Esophagus muscularis mucosa (tissue), 4 donors: ENCODE measurements around the gene ITPKC. TPM values are rescaled to one million over a fixed set of nuclear protein-coding genes. Genes with fewer than 3 reads are reported as not detected.
A peak's percentile ranks its signal among the peaks of the same experiment; 100 is the strongest.

Source experiments
- DNase-seq: peaks from one replicate; pipeline ENCODE4 v3.0.0-alpha.2; 2017; ENCODE audit errors: extremely low spot score
- H3K27ac ChIP-seq, 4 donors: fragments of 200-600 bp; sonication (generic); replicated peaks in 1 of 4; 1 replicate in 3 of 4; 2 replicates in 1 of 4; pipeline ENCODE4 v1.5.1; 2016 to 2019; ENCODE audit warnings: mild to moderate bottlenecking in 1 of 4
- H3K27me3 ChIP-seq, 4 donors: fragments of 200-600 bp; sonication (generic); one replicate each; pipeline versions ENCODE4 v1.5.1 to v1.6.0; 2016 to 2019
- H3K36me3 ChIP-seq, 4 donors: fragments of 200-600 bp; sonication (generic); one replicate each; pipeline ENCODE4 v1.5.1; 2016 to 2019
- H3K4me1 ChIP-seq, 4 donors: fragments of 200-600 bp; sonication (generic); one replicate each; pipeline ENCODE4 v1.5.1; 2016 to 2019
- H3K4me3 ChIP-seq, 4 donors: fragments of 200-600 bp; sonication (generic); 1 replicate in 2 of 4; 2 replicates in 2 of 4; pipeline ENCODE4 v1.5.1; 2016 to 2019; ENCODE audit warnings: mild to moderate bottlenecking in 4 of 4, moderate library complexity in 1 of 4
- H3K9me3 ChIP-seq, 4 donors: fragments of 200-600 bp; sonication (generic); 1 replicate in 3 of 4; 2 replicates in 1 of 4; pipeline ENCODE4 v1.5.1; 2016 to 2019
- CTCF ChIP-seq, 3 experiments: fragments of 200-600 bp in 2 of 3; fragments of 450-650 bp in 1 of 3; sonication (generic) in 2 of 3; IDR thresholded peaks; one replicate each; pipeline ENCODE4 v1.5.1; 2017 to 2019; ENCODE audit warnings: antibody characterized with exemption in 3 of 3, mild to moderate bottlenecking in 2 of 3, moderate library complexity in 1 of 3
- EP300 ChIP-seq: sonication (generic); formaldehyde crosslinking; IDR thresholded peaks from one replicate; pipeline ENCODE4 v1.6.1; 2017; ENCODE audit warnings: antibody characterized with exemption
- POLR2A ChIP-seq: fragments of 450-650 bp; IDR thresholded peaks from one replicate; pipeline ENCODE4 v1.6.1; 2017; ENCODE audit warnings: antibody characterized with exemption, moderate library complexity, mild to moderate bottlenecking, low read depth
- POLR2AphosphoS5 ChIP-seq, 2 donors: sonication (generic); formaldehyde crosslinking; IDR thresholded peaks; one replicate each; pipeline ENCODE4 v1.6.1; 2017; ENCODE audit warnings: antibody characterized with exemption in 2 of 2
- WGBS: methylation state at CpG from one replicate; pipeline ENCODE4 v1.1.5; 2018; 5-methylcytosine and 5-hydroxymethylcytosine counted together
- intact Hi-C: fragments of 100-400 bp; cut with DNase I; formaldehyde crosslinking; loops from one replicate; pipeline ENCODE4 v1.15.1; 2023
- total RNA-seq, 4 donors: library from RNA; depleted of rRNA; stranded (reverse); fragments of >200 nt; gene quantifications; one replicate each; pipeline versions ENCODE4 v1.1.0 to v1.2.1, GENCODE V29; 2016

ITPKC gene
- total RNA-seq, 4 donors from 2014 or later, result 28.7 to 123 (median 33.3) TPM

DNA sequence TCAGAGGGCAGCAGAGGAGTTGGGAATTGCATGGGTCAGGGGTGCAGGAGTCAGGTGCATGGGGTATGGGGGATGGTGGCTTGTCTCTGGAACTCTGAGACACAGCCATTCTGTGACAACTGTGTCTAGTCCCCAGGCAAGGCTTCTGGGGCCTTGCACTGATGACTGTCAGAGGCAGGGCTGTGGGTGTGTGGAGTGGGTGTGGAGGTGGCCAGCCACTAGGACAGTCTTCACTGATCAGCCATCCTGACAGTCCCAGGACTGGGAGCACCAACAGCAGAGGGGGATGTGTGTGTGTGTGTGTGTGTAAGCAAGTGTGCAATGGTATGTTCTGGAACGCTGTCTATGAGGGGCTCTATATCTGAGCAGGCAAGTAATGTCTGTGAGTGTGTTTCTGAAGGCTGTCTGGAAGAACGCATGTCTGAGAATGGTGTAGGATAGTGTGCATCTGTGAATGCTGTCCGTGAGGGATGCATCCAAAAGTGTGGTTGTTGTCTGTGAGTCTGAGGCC is 31.8 kb upstream of the ITPKC start:
- intact Hi-C loops, result no loop called here
- no peaks in the 10 kb centered on the region for H3K27me3 ChIP-seq
- WGBS, result 92% methylated on average over 3 of the region's 3 CpGs
- peaks cover 37 to 72% (median 68%) of the 10 kb centered on the region in 4 donors for H3K36me3 ChIP-seq
- no peak overlapping the region for H3K4me3 ChIP-seq
- H3K27ac ChIP-seq, result no peak overlapping the region
- TF ChIP-seq POLR2AphosphoS5 (IDR thresholded peaks at IDR 0.05) (no peak), CTCF (IDR thresholded peaks at IDR 0.05) (no peak), POLR2A (no peak), EP300 (no peak)
- no peak for DNase-seq
- H3K4me1 ChIP-seq, result peaks cover 6 to 35% (median 32%) of the 10 kb centered on the region in 4 donors
- no peaks in the 10 kb centered on the region for H3K9me3 ChIP-seq

GRCh38 chr19:40685563-40685962 is 31.3 kb upstream of the ITPKC start:
- no peak for TF ChIP-seq EP300
- TF ChIP-seq POLR2AphosphoS5 (IDR thresholded peaks at IDR 0.05), result no peak
- TF ChIP-seq POLR2A, result no peak
- no peak for TF ChIP-seq CTCF (IDR thresholded peaks at IDR 0.05)
- peaks cover 32 to 67% (median 63%) of the 10 kb centered on the region in 4 donors for H3K36me3 ChIP-seq
- no peaks in the 10 kb centered on the region for H3K27me3 ChIP-seq
- peaks cover 6 to 37% (median 35%) of the 10 kb centered on the region in 4 donors for H3K4me1 ChIP-seq
- no peak overlapping the region for H3K27ac ChIP-seq
- DNase-seq, result no peak
- no peaks in the 10 kb centered on the region for H3K9me3 ChIP-seq
- 70% methylated on average over 6 of the region's 6 CpGs for WGBS
- H3K4me3 ChIP-seq, result no peak overlapping the region
- intact Hi-C loops, result no loop called here

DNA sequence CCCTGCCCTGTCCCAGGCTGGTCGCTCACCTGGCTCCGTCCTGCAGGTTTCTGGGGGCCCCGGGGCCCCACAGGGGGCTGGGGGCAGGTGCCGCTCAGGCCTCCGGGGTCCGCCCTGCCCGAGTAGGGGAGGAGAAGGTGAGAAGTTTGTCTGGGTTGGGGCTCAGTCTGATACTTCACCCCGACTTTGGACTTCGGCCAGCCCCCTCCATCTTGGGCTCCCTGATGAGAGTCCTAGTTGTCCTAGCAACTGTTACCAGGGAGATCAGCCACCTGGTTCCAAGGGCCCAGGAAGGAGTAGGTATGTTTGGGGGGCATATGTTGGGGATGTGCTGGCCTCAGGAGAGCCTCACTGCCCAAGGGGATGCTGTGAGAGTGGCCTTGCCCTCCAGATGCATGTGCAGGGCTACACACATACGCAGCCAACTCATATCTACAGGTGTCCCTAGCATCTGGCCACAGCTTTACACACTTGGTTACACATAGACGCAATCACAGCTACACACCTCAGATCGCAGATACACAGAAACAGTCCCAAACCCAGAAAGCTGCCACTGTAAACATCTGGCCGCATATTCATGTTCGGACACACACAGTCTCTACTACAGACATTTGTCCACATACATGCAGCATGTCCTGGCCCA is 29.9 kb upstream of the ITPKC start:
- TF ChIP-seq POLR2A (no peak), CTCF (IDR thresholded peaks at IDR 0.05) (no peak), EP300 (no peak), POLR2AphosphoS5 (IDR thresholded peaks at IDR 0.05) (no peak)
- no peak for DNase-seq
- WGBS, result 87% methylated on average over 13 of the region's 14 CpGs
- H3K4me3 ChIP-seq, result peak overlapping the region in 2 of 4 donors; percentile 27 to 81
- H3K4me1 ChIP-seq, result peaks cover 15 to 50% (median 47%) of the 10 kb centered on the region in 4 donors
- peak overlapping the region; percentile 51 to 94 (median 82) for H3K27ac ChIP-seq
- intact Hi-C loops, result no loop called here
- no peaks in the 10 kb centered on the region for H3K9me3 ChIP-seq
- peaks cover 23 to 55% (median 52%) of the 10 kb centered on the region in 4 donors for H3K36me3 ChIP-seq
- peaks cover 0 to 3% (median 0%) of the 10 kb centered on the region in 4 donors for H3K27me3 ChIP-seq

GRCh38 chr19:40687525-40688016 is 29.3 kb upstream of the ITPKC start:
- Histone ChIP-seq H3K27me3 (peaks cover 0 to 3% (median 0%) of the 10 kb centered on the region in 4 donors), H3K4me1 (peaks cover 15 to 53% (median 49%) of the 10 kb centered on the region in 4 donors), H3K4me3 (peak overlapping the region in 2 of 4 donors; percentile 74 to 81), H3K9me3 (no peaks in the 10 kb centered on the region), H3K36me3 (peaks cover 17 to 54% (median 52%) of the 10 kb centered on the region in 4 donors), H3K27ac (peak overlapping the region; percentile 51 to 94 (median 82))
- TF ChIP-seq POLR2AphosphoS5 (IDR thresholded peaks at IDR 0.05) (peak; percentile 63 to 66), POLR2A (no peak)
- DNase-seq, result peak; percentile 96
- intact Hi-C loops, result no loop called here
- WGBS, result 78% methylated on average over 12 of the region's 12 CpGs

DNA sequence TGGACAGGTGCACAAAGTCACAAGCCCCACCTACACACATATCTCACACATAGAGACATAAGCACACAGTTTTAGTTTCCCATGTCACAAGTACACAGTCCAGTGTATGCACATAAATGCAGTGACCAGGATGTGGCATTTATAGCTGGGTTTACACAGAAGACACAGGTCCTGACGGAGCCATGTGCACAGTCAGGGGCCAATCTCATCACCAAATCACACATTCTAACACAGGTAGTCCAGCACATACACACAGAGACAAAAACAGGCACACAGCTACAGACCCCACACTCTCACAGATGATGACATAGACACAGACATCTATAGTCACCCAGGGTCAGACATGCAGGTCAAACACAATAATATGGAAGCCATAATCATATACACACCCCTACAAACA is 28.6 kb upstream of the ITPKC start:
- peaks cover 0 to 3% (median 0%) of the 10 kb centered on the region in 4 donors for H3K27me3 ChIP-seq
- peaks cover 11 to 54% (median 51%) of the 10 kb centered on the region in 4 donors for H3K36me3 ChIP-seq
- no peak for TF ChIP-seq POLR2AphosphoS5 (IDR thresholded peaks at IDR 0.05)
- TF ChIP-seq CTCF (IDR thresholded peaks at IDR 0.05), result no peak
- TF ChIP-seq EP300, result no peak
- no peak for TF ChIP-seq POLR2A
- intact Hi-C loops, result no loop called here
- H3K4me1 ChIP-seq, result peaks cover 15 to 53% (median 49%) of the 10 kb centered on the region in 4 donors
- H3K27ac ChIP-seq, result peak overlapping the region; percentile 45 to 94 (median 74)
- peak overlapping the region in 3 of 4 donors; percentile 74 to 94 (median 81) for H3K4me3 ChIP-seq
- H3K9me3 ChIP-seq, result no peaks in the 10 kb centered on the region
- DNase-seq, result no peak
- WGBS, result 83% methylated on average over 1 of the region's 1 CpG
